Stimulated activated naive CD8-positive, alpha-beta T cell treated with anti-CD3 and anti-CD28 coated beads, Interleukin-15, Interleukin-2, amounts not matched to agents 100 U/mL and 50 U/mL, for 24 hours (primary cell): ENCODE data around the gene CCNDBP1.
"Not testable (repeated sequence)": the region's sequence is repeated elsewhere in the genome, so short reads cannot be mapped to it uniquely, and the experiment has no call there.

Experiments
- ATAC-seq: fragments of 150-1000 bp; cut with Tn5 transposase; one replicate; pipeline ENCODE4 v1.10.0; 2021
- DNase-seq: peaks from one replicate; pipeline ENCODE4 v3.0.0; 2021

The CCNDBP1 gene

DNA sequence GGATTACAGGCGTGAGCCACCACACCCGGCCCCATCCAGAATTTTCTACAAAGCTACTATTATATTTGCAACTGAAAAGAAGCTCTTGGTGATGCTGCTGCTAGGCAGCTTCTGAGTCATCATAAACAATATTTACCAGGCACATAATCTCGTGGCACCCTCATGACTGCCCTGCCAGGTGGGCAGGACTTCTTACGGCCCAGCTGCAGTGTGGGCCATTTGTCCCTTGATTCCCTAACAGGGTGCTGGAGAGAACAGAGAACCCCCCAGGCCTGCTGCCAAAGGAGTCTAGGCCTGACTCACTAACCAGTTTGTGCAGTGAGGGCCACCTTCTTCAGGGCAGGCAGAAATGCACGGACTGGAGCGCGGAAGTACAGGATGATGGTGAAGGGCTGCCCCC, 30.8 kb downstream of the CCNDBP1 start:
- no peak for DNase-seq
- no peak for ATAC-seq

DNA sequence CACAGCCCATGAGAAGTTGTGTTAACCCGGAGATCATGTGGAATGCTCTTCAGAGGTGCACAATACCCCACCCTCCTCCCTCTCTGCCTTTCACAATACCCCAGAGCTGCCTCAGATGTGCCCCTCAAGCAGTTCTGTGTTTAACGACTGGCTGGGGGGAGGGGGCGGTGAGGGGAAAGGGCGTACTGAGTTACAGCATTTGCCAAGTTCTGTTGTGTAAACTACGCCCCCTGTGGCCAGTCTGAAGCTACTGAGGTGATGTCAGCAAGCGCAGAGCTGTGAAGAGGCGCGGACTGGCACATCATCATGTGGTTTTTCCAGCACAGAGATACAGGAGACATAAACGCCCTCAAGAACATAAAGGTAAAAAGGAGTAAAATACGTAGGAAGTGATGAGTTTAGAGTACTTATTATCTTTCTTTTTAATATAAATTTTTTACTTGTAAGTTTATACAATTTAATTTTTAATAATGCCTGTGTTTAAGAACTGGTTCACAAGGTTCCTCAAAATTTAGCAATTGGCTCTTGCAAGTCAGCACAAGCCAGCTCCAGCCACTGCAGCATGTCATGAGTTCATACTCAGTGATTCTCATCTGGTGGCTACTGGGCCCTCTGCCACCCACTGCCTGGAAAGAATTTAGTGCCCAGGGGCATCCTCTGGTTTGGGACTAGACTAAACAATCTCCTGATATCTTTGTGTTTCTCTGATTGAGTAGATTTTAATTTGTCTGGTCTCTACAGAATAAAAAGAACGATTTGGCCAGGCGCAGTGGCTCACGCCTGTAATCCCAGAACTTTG, 33.9 kb downstream of the CCNDBP1 start:
- peak; percentile 19 for DNase-seq
- no peak for ATAC-seq

DNA sequence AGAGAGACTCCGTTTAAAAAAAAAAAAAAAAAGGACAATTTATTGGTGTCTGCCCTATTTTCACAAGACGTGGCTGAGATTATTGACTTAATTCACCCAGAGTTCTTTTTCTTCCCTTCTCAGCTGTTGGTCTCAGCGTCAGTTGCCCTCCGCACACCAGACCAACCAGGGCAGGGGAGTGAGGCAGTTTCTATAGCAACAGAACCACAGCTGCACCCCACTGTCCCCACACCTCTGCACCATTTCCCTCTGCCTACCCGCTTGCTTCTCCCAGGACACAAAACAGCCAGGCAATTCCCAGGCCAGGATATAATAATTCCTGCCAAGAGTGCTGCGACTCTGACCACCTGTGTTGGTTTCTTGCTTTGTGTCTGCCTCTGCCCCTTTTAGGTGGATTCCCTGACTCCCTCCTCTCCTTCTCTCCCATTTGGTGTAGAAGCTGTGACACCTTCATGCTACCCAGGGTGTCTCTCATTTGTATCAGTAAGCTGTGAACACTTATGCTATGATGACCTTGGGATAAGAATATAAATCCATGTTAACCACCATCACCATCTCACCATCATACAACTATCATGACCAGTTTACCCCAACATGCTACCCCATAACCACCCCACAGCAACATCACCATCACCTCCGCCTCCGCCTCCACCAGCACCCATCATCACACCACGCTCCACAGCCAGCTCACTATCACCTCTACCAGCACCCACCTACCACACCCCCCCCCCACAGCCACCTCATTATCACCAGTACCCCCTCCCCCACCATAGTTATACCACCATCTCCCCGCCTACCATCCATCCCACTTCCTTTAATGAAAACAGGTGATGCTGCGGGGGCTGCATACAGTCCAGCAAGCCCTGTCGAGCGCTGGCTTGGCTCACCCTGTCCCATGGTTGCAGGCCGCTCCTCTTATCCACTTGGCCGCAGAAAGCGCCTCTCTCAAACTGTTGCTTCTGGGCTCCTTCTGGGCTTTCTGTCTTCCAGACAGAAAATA, 35.0 kb downstream of the CCNDBP1 start:
- DNase-seq, result no peak
- ATAC-seq, result no peak

DNA sequence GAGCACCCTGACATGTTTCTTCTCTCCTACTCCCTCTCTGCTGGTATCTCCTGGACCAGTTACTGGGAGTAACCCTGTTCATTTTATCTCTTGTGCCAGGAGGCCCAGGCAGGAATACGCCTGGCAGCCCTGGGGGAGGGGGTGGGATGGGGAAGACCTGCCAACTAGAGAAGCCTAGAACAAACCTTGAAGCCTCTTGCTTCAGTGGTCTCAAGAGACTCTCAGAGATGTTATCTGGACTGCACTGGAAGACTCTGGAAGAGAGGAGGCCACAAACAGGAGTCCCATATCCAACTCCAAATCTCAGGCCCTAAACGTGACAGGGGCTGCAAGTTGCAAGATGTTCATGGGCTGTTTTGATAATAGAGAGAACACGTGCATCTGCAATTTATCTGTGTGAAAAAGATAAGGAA, 35.8 kb downstream of the CCNDBP1 start, which contains the start of gene EPB42:
Gene EPB42 (minus strand): TSS at position 28 of the 413 bp plus-strand sequence. CDS start 193 bp downstream, outside the sequence.
- DNase-seq, result no peak

DNA sequence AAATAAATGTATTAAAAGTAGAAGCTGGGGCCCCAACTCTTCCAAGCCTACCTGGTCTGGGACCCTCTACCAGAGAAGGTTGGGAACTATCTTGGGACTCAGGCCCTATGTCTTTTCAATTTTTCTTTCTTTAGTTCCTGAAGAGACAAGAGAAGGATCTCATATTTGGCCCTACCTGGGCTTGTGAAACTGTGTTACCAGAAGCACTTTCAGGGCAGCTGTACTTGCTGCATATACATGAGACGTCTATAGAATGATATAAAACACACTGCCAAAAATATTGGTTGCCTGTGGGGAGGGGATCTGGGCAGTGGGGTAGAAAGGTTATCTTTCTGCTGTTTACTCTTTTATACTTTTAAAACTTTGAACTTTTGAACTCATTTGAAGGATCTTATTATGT, 36.2 kb downstream of the CCNDBP1 start:
- no peak for ATAC-seq

More for the DNA sequence above, 35.8 kb downstream of the CCNDBP1 start, which contains the start of gene EPB42:
- ATAC-seq, result no peak

GRCh38 chr15:43225201-43225949, 40.2 kb downstream of the CCNDBP1 start:
- DNase-seq (peak; percentile 46), ATAC-seq (peak; percentile 88)

More for the DNA sequence above, 36.2 kb downstream of the CCNDBP1 start:
- DNase-seq, result no peak

GRCh38 chr15:43225950-43226255, 40.7 kb downstream of the CCNDBP1 start:
- DNase-seq, ATAC-seq: not testable (repeated sequence)

DNA sequence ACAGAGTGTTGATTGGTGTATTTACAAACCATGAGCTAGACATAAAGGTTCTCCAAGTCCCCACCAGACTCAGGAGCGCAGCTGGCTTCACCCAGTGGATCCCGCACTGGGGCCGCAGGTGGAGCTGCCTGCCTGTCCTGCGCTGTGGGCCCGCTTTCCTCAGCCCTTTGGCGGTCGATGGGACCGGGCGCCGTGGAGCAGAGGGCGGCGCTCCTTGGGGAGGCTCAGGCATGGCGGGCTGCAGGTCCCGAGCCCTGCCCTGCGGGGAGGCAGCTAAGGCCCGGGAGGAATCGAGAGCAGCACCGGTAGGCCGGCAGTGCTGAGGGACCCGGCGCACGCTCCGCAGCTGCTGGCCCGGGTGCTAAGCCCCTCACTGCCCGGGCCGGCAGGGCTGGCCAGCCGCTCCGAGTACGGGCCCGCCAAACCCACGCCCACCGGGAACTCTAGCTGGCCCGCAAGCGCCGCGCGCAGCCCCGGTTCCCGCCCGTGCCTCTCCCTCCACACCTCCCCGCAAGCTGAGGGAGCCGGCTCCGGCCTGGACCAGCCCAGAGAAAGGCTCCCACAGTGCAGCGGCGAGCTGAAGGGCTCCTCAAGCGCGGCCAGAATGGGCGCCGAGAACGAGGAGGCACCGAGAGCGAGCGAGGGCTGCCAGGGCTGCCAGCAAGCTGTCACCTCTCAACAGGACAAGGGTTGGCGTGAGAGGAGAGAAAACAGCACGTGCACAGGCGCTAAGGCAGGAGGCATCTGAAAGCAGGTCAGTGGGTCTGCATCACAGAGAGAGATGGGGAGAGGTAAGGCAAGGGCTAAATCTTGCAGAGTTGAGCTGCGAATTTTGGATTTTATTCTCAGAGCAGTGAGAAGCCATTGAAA, 41.5 kb downstream of the CCNDBP1 start:
- no peak for ATAC-seq
- no peak for DNase-seq

DNA sequence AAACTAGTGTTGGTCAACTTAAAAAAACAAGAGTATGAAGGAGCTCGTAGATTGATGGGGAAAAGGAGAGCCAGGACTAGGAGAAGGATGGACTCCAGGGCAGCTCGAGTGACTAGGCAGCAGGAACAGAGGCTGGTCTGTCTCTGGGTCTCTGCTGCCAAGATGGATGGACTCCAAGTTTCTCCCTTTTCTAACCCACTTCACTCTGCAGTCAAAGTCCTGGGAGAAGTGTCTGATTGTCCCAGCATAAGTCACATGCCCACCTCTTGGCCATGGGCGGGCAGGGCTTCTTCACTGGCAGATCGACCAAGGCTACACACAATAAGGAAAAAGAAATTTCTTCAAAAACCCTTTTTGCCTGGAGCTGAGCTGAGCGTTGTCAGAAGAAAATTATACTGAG, 44.8 kb downstream of the CCNDBP1 start:
- DNase-seq (no peak), ATAC-seq (no peak)

DNA sequence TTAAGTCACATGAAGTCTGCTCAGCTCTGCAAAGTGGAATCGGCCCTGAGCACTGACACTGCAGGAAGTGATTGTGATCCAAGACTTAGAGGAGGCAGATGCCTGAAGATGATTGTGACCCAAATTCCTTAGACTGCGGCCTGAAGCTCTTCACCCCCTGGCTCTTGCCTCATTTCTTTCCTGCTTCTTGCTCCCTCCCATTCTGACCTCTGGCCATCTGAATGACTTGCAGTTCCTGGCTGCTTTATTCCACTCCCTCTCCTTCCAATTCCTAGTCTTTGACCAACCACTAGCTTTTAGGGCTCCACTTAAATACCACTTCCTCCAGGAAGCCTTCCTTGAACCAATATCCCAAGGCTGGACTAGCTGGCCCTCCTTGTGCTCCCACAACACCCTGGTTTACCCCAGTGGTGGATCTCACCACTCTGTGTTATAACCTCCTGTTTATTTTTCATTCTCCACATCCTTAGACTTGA, 45.5 kb downstream of the CCNDBP1 start:
- DNase-seq, result no peak

DNA sequence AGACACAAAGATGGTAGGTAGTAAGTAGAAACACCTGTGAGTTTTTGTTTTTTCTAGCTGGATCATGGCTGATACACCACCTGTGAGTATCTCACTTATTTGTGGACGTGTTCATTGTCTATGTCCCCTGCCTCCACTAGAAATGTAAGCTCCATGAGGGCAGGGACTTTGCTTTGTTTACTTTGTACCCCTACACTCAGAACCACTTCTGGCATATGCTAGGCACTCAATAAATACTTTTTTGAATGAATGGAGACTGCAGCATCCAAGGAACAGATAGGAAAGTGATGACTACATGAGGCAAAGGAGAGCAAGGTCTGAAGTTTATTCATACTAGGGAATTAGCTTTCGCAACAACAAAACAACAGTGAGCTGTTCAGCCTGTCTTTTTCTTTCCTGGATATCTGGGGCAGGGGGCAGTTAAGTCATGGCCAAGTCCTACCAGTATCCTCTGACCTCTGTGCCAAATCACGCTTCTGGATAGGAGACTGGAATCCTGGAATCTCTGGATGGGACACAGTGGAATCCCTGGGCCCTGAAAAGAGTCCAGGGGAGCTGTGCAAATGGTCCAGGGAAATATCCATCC, 47.2 kb downstream of the CCNDBP1 start:
- ATAC-seq, result no peak
- no peak for DNase-seq

More for the DNA sequence above, 45.5 kb downstream of the CCNDBP1 start:
- ATAC-seq, result no peak

DNA sequence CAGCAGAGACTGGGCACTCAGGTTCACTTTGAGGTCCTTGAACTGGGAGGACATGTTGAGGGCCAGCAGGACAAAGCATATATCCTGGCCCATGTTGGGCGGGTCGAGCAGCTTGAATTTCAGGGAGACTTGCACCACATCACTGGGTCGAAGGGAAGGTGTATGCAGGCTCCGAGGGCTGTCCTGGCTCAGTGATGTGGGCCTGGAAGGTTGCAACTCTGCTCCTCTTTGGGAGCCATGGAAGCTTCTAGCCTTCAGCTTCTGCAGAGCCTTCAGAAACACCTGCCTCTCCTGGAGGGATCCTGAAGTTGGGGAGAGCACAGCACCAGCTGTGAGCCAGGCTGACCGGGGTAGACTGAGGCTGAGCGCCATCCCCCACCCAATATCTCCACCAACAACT, 50.3 kb downstream of the CCNDBP1 start:
- ATAC-seq, result no peak
- DNase-seq, result no peak

DNA sequence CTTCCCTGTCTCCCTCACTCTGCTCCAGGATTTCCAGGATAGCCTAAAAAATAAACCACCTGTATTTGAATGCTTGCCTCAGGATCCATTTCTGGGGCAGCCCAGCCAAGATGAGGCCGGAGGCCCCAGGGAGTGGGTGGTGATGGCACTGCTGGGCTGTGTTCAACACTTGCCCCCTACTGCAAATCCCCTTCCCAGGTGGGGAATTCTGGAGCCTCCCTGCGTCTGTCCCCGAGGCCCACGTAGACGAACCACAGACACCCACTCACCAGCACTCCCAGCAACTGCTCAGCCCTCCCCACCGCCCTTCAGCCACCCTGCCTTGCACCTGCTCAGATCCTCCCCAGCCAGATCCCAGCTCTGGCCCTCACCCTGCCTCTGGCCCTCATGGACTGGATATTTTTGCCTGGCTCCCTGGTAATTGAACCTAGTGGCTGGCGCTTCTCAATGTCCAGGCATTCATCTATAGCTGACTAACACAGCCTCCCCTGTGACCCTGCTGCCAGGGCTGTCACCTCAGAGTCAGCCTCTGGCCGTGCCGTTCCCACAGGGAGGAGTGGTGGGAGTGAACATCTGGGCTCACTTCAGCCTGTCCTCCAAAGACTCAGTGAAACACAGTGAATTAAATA, 52.8 kb downstream of the CCNDBP1 start:
- ATAC-seq, result no peak
- DNase-seq, result no peak

GRCh38 chr15:43238671-43239131, 53.5 kb downstream of the CCNDBP1 start:
- DNase-seq (no peak), ATAC-seq (no peak)

GRCh38 chr15:43239732-43240491, 54.7 kb downstream of the CCNDBP1 start:
- DNase-seq, result peak; percentile 21
- ATAC-seq, result peak; percentile 66

DNA sequence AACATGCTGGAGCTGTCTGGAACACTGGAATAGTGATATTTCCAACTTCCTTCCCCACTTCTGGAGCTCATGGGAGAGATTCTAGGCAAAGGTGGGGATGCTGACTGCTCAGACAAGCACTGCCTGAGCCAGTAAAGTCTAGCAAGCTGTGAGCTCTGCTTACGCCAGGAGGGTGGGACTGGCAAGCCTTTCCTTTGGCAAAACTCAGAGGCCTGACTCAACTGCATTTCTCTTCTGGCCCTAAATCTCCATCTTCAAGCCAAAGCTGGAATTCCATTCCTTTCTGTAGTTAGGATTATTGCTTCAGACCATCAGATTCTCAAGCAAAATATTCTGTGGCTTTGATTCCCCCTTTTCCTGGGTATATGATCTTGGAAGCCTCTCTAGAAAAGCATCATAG, 55.9 kb downstream of the CCNDBP1 start:
- no peak for ATAC-seq

GRCh38 chr15:43242616-43243015, 57.4 kb downstream of the CCNDBP1 start:
- ATAC-seq, result no peak
- no peak for DNase-seq

More for the DNA sequence above, 55.9 kb downstream of the CCNDBP1 start:
- no peak for DNase-seq

DNA sequence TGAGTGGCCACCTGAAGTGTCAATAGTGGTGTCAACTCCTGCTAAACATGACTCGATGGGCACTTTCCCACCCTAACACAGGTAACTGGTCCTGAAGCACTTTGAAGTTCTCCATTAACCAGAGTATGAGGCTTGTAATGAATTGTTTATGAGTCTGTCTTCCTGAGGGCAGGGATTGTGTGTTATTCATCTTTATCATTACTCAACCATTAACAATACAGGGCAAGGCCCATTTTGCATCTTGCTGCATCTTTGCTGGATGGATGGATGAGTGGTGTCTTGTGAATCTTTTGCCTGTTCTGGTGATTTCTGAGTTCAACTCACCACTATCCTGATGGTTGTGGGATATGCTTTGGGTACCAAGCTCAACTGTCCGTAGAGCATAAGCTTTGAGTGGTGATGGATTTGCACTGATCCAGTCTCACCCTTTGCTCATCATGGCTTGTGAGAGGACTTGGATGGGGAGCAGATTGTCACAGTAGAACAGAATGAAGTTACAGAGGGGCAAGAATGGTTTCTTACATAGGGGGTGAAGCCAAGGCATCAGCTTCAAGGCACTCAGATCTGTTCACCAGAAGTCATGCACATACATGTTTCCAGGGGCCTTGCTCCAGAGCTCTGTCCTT, 57.9 kb downstream of the CCNDBP1 start:
- no peak for ATAC-seq
- DNase-seq, result no peak

GRCh38 chr15:43244092-43244491, 58.9 kb downstream of the CCNDBP1 start:
- ATAC-seq (no peak), DNase-seq (no peak)
